Hepatocyte (in vitro differentiated cells): ENCODE measurements around the gene AIFM2.

Experiments used
- EZH2 ChIP-seq: fragments of 200-600 bp; sonication (generic); IDR thresholded peaks from 2 replicates; pipeline ENCODE4 v1.6.1; 2016; ENCODE audit warnings: antibody characterized with exemption, mild to moderate bottlenecking, borderline replicate concordance
- TF ChIP-seq, protein P1 (sequence below): fragments of 200-600 bp; sonication (generic); IDR thresholded peaks from 2 replicates; pipeline ENCODE4 v1.5.1; 2016; ENCODE audit warnings: antibody characterized with exemption, mild to moderate bottlenecking; ENCODE audit not compliant: poor library complexity

DNA sequence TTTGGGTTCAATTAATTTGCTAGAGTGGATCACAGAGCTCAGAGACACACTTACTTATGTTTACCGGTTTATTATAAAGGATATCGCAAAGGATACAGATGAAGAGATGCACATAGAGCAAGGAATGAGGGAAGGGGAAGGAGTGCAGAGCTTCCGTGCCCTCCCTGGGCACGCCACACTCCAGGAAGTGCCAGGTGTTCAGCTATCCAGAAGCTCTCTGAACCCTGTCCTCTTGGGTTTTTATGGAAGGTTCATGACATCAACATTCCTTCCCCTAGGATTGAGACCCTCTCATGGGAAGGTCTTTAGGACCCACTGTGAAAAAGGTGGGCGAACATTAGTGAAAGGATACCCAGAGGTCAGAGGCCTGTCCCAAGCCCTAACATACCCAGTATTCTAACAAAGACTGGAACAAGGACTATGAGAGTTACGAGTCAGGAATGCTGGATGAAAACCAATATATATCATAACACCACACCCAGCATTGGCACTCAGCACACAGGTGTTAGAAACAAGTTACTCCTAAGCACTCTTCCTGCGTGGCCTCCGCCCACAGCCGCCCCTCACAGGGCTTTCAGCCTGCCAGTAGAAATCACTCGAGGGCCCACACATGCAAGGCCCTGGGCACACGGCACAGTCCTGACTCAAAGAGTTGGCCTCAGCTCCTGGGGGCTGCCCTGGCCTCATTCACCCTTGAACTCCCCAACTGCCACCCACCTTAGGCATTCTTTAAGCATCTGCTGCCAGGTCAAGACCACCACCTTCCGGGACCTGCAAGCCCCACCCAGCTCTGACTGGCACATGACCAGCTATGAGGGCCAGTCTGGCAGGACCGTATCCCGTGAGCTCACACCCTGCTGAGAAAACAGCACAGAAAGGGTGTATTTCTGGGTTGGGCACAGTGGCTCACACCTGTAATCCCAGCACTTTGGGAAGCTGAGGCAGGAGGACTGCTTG, 5.6 kb upstream of the AIFM2 start:
- no peak for TF ChIP-seq EZH2
- TF ChIP-seq, protein P1, sequence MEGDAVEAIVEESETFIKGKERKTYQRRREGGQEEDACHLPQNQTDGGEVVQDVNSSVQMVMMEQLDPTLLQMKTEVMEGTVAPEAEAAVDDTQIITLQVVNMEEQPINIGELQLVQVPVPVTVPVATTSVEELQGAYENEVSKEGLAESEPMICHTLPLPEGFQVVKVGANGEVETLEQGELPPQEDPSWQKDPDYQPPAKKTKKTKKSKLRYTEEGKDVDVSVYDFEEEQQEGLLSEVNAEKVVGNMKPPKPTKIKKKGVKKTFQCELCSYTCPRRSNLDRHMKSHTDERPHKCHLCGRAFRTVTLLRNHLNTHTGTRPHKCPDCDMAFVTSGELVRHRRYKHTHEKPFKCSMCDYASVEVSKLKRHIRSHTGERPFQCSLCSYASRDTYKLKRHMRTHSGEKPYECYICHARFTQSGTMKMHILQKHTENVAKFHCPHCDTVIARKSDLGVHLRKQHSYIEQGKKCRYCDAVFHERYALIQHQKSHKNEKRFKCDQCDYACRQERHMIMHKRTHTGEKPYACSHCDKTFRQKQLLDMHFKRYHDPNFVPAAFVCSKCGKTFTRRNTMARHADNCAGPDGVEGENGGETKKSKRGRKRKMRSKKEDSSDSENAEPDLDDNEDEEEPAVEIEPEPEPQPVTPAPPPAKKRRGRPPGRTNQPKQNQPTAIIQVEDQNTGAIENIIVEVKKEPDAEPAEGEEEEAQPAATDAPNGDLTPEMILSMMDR, result no peak
